ENCODE results near the gene SPECC1.

- TF ChIP-seq, protein P1, sequence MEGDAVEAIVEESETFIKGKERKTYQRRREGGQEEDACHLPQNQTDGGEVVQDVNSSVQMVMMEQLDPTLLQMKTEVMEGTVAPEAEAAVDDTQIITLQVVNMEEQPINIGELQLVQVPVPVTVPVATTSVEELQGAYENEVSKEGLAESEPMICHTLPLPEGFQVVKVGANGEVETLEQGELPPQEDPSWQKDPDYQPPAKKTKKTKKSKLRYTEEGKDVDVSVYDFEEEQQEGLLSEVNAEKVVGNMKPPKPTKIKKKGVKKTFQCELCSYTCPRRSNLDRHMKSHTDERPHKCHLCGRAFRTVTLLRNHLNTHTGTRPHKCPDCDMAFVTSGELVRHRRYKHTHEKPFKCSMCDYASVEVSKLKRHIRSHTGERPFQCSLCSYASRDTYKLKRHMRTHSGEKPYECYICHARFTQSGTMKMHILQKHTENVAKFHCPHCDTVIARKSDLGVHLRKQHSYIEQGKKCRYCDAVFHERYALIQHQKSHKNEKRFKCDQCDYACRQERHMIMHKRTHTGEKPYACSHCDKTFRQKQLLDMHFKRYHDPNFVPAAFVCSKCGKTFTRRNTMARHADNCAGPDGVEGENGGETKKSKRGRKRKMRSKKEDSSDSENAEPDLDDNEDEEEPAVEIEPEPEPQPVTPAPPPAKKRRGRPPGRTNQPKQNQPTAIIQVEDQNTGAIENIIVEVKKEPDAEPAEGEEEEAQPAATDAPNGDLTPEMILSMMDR (IDR thresholded peaks at IDR 0.05; ENCODE audit: low read length) = no peak
- no peak for TF ChIP-seq EZH2 (IDR thresholded peaks at IDR 0.05; ENCODE audit: borderline replicate concordance, low read length)
These were observed 23.5 kb downstream of the SPECC1 start for GRCh38 chr17:20032636-20033035.

Data from OCI-LY1 (cell line).